ENCODE results near the gene MDN1. TPM values are rescaled to one million over a fixed set of nuclear protein-coding genes. Genes with fewer than 3 reads are reported as not detected.

The MDN1 gene
- total RNA-seq, 2 experiments from 2014 or later = 40.3 to 40.4 TPM

DNA sequence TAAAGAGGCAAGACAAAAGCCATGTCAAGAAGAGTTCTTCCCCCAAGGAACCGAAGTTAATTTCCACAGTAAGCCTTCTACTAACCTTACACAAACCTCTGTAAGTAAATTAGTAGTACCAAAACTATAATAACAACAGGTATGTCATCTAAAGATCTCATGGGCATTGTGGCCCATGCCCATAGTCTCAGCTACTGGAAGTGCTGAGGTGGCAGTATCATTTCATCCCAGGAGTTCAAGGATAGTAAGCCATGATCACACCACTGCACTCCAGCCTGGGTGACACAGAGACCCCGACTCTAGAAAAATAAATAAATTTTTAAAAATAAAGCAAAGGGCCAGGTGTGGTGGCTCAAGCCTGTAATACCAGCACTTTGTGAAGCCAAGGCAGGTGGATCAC, 29.2 kb downstream of the MDN1 start:
- peaks cover 71% of the 10 kb centered on the region for H3K36me3 Mint-ChIP-seq (ENCODE audit: low read depth)
- Histone ChIP-seq H3K27me3 (ENCODE audit: control insufficient read depth in 1 of 2, insufficient read depth in 2 of 2, low read length in 2 of 2) (no peaks in the 10 kb centered on the region), H3K27ac (ENCODE audit: low read depth in 1 of 2, low read length in 2 of 2) (no peak overlapping the region), H3K36me3 (ENCODE audit: insufficient read depth, low read length) (peaks cover 60% of the 10 kb centered on the region), H3K4me3 (ENCODE audit: low read length) (no peak overlapping the region), H3K9me3 (ENCODE audit: control insufficient read depth in 1 of 2, insufficient read depth in 1 of 2, low read length in 2 of 2) (no peaks in the 10 kb centered on the region), H3K4me1 (ENCODE audit: insufficient read depth, low read length) (peaks cover 16% of the 10 kb centered on the region)
- DNase-seq = no peak
- ChIA-PET CTCF (no interaction called here), POLR2A (interaction anchor here (0.7 to 1.3 kb wide), 2 partner anchors 29 to 247 kb away, joined by 3 to 4 read pairs; partner anchors contain the start of gene MDN1)
- no peak overlapping the region for H3K4me3 Mint-ChIP-seq
- no peaks in the 10 kb centered on the region for H3K27me3 Mint-ChIP-seq
- TF ChIP-seq CTCF (IDR thresholded peaks at IDR 0.05) = no peak
- intact Hi-C loops (cut with DNase I, micrococcal nuclease) = no loop called here
- H3K4me1 Mint-ChIP-seq (ENCODE audit: low read depth) = peaks cover 27% of the 10 kb centered on the region
- no peak overlapping the region for H3K27ac Mint-ChIP-seq
- H3K9me3 Mint-ChIP-seq = no peaks in the 10 kb centered on the region
- ATAC-seq (ENCODE audit: poor library complexity) = no peak

DNA sequence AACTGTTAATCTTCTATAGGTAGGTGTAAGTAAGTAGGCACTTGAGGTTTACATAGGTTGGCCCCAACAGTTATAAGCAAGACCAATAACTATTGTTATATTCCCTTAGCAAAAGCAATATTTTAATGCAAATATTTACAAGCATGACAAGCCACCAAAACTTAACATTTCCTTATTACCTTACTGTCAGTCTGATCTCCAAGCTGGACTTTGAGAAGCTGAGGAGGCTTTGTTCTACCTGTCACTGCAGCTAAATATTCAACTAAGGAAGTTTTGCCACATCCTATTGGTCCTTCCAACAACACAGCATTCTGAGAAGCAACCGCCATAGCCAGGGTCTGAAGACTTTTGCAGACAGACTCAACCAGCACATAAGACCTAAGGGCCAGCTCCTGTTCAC, 29.6 kb downstream of the MDN1 start:
- Histone ChIP-seq H3K27ac (ENCODE audit: low read depth in 1 of 2, low read length in 2 of 2) (no peak overlapping the region), H3K4me1 (ENCODE audit: insufficient read depth, low read length) (peaks cover 16% of the 10 kb centered on the region), H3K9me3 (ENCODE audit: control insufficient read depth in 1 of 2, insufficient read depth in 1 of 2, low read length in 2 of 2) (no peaks in the 10 kb centered on the region), H3K36me3 (ENCODE audit: insufficient read depth, low read length) (peaks cover 65% of the 10 kb centered on the region), H3K4me3 (ENCODE audit: low read length) (no peak overlapping the region), H3K27me3 (ENCODE audit: control insufficient read depth in 1 of 2, insufficient read depth in 2 of 2, low read length in 2 of 2) (no peaks in the 10 kb centered on the region)
- Mint-ChIP-seq H3K4me1 (ENCODE audit: low read depth) (peaks cover 23% of the 10 kb centered on the region), H3K9me3 (no peaks in the 10 kb centered on the region), H3K27ac (no peak overlapping the region), H3K27me3 (no peaks in the 10 kb centered on the region), H3K36me3 (ENCODE audit: low read depth) (peaks cover 71% of the 10 kb centered on the region), H3K4me3 (no peak overlapping the region)
- DNase-seq (no peak), ATAC-seq (ENCODE audit: poor library complexity) (no peak)
- ChIA-PET CTCF (no interaction called here), POLR2A (interaction anchor here (0.7 to 1.3 kb wide), 2 partner anchors 29 to 247 kb away, joined by 3 to 4 read pairs; partner anchors contain the start of gene MDN1)
- intact Hi-C loops (cut with DNase I, micrococcal nuclease) = no loop called here
- TF ChIP-seq CTCF (IDR thresholded peaks at IDR 0.05) = no peak

DNA sequence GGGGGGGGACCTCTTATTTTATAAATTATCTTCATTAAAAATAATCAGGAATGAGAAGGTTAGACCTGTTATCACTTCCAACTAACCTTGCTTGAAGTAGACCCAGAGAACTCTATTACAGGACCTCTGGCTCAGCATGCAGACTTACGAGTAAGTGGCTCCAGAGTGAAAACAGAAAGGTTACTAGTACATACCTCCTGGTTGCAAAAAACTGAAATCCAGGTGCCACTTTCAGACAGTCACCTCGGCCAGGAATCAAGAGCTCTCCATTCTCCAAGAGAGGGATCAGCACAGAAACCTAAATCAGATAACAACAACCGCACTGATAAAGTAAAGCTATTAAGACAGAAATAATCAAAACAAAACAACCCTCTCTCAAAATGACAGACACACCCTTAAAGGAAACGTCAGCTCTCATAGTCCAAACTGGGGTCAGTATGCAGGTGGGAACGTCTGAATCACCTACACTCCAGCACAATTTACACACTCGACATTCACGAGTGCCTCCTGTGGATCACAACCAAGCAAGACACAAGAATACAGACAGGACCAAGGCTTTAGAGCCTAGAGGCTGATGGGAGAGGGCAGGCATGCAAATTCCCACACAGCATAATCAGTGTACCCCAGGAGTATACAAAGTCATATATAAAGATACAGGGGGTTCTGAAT, 31.8 kb downstream of the MDN1 start:
- POLR2A ChIA-PET = no interaction called here
- H3K9me3 ChIP-seq (ENCODE audit: control insufficient read depth in 1 of 2, insufficient read depth in 1 of 2, low read length in 2 of 2) = peaks cover 4 to 6% of the 10 kb centered on the region in 2 experiments
- no peak overlapping the region for H3K27ac Mint-ChIP-seq
- H3K27ac ChIP-seq (ENCODE audit: low read depth in 1 of 2, low read length in 2 of 2) = no peak overlapping the region
- CTCF ChIA-PET = no interaction called here
- H3K4me3 Mint-ChIP-seq = no peak overlapping the region
- H3K27me3 ChIP-seq (ENCODE audit: control insufficient read depth in 1 of 2, insufficient read depth in 2 of 2, low read length in 2 of 2) = no peaks in the 10 kb centered on the region
- intact Hi-C loops (cut with DNase I, micrococcal nuclease) = no loop called here
- H3K27me3 Mint-ChIP-seq = no peaks in the 10 kb centered on the region
- no peak for DNase-seq
- no peak for TF ChIP-seq CTCF (IDR thresholded peaks at IDR 0.05)
- peaks cover under 1% of the 10 kb centered on the region for H3K4me1 Mint-ChIP-seq (ENCODE audit: low read depth)
- peaks cover 71% of the 10 kb centered on the region for H3K36me3 Mint-ChIP-seq (ENCODE audit: low read depth)
- no peak overlapping the region for H3K4me3 ChIP-seq (ENCODE audit: low read length)
- peaks cover 78% of the 10 kb centered on the region for H3K36me3 ChIP-seq (ENCODE audit: insufficient read depth, low read length)
- ATAC-seq (ENCODE audit: poor library complexity) = no peak
- no peaks in the 10 kb centered on the region for H3K9me3 Mint-ChIP-seq
- H3K4me1 ChIP-seq (ENCODE audit: insufficient read depth, low read length) = peaks cover under 1% of the 10 kb centered on the region

Data from CD4-positive, alpha-beta T cell (primary cell).